ENCODE results near the gene ZNF560. TPM values are rescaled to one million over a fixed set of nuclear protein-coding genes. Genes with fewer than 3 reads are reported as not detected.

Gene ZNF560
- total RNA-seq, 1 donor from 2014 or later, result not detected

DNA sequence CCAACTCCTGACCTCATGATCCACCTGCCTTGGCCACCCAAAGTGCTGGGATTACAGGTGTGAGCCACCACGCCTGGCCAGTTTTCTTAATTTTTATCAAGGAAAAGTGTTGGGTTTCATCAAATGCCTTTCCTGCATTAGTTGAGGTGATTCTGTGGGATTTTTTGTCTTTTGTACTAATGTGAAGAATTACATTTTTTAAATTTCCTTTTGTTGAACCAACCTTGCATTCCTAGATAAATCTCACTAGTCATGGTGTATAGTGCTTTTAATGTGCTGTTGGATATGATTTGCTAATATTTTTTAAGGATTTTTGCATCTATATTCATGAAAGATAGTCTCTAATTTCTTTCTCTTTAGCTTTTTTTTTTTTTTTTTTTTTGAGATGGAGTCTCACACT lies 2.4 kb upstream of the ZNF560 start:
- Mint-ChIP-seq H3K36me3 (ENCODE audit: unreplicated experiment) (peaks cover 2% of the 10 kb centered on the region), H3K27me3 (ENCODE audit: unreplicated experiment) (no peaks in the 10 kb centered on the region), H3K4me1 (ENCODE audit: unreplicated experiment) (no peaks in the 10 kb centered on the region), H3K27ac (ENCODE audit: unreplicated experiment) (no peak overlapping the region), H3K9me3 (ENCODE audit: unreplicated experiment) (peaks cover 32% of the 10 kb centered on the region), H3K4me3 (ENCODE audit: unreplicated experiment) (no peak overlapping the region)
- no peak for DNase-seq (ENCODE audit: extremely low spot score, unreplicated experiment)
- no peak for TF ChIP-seq CTCF (IDR thresholded peaks at IDR 0.05)

- H3K27me3 Mint-ChIP-seq (ENCODE audit: unreplicated experiment), result no peaks in the 10 kb centered on the region
- no peak for TF ChIP-seq CTCF (IDR thresholded peaks at IDR 0.05)
- no peak overlapping the region for H3K27ac Mint-ChIP-seq (ENCODE audit: unreplicated experiment)
- no peaks in the 10 kb centered on the region for H3K4me1 Mint-ChIP-seq (ENCODE audit: unreplicated experiment)
- no peak overlapping the region for H3K4me3 Mint-ChIP-seq (ENCODE audit: unreplicated experiment)
- no peaks in the 10 kb centered on the region for H3K36me3 Mint-ChIP-seq (ENCODE audit: unreplicated experiment)
- H3K9me3 Mint-ChIP-seq (ENCODE audit: unreplicated experiment), result peaks cover 19% of the 10 kb centered on the region
- no peak for DNase-seq (ENCODE audit: extremely low spot score, unreplicated experiment)
Measured at GRCh38 chr19:9494096-9494495, 4.3 kb downstream of the ZNF560 start.

DNA sequence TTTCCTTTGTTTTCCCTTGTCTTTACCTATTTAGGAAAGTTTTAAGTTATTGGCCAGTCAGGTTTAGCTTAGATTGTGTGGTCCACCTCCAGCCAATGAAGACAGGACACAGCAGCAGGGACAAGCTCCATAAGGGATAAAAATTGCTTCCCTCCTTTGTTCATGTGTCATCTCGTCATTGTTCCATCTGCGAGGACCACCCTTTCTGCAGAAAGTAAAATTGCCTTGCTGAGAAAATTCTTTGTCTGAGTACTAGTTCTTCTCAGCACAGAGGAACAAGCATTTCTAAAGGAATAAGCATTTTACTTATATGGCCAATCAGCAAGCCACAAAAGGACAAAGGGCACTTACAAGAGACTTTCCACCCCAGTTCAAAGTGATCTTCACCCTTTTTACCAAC lies 11.4 kb downstream of the ZNF560 start:
- no peak for TF ChIP-seq CTCF (IDR thresholded peaks at IDR 0.05)
- no peaks in the 10 kb centered on the region for H3K27me3 Mint-ChIP-seq (ENCODE audit: unreplicated experiment)
- H3K36me3 Mint-ChIP-seq (ENCODE audit: unreplicated experiment), result no peaks in the 10 kb centered on the region
- peaks cover 36% of the 10 kb centered on the region for H3K9me3 Mint-ChIP-seq (ENCODE audit: unreplicated experiment)
- H3K4me3 Mint-ChIP-seq (ENCODE audit: unreplicated experiment), result no peak overlapping the region
- no peak for DNase-seq (ENCODE audit: extremely low spot score, unreplicated experiment)
- no peak overlapping the region for H3K27ac Mint-ChIP-seq (ENCODE audit: unreplicated experiment)
- no peaks in the 10 kb centered on the region for H3K4me1 Mint-ChIP-seq (ENCODE audit: unreplicated experiment)

DNA sequence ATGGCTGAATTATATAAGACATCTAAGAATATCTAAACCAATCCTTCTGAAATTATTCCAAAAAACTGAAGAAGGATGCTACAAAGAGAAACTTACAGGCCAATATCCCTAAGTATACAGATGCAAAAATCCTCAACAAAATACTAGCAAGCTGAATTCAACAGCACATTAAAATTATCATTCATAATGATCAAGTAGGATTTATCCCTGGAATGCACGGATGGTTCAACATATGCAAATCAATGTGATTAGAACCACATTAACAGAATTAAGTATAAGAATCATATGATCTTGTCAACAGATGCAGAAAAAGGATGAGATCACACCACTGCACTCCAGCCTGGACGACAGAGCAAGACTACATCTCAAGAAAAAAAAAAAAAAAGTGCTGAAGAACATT lies 13.3 kb downstream of the ZNF560 start:
- Mint-ChIP-seq H3K4me1 (ENCODE audit: unreplicated experiment) (no peaks in the 10 kb centered on the region), H3K27me3 (ENCODE audit: unreplicated experiment) (no peaks in the 10 kb centered on the region), H3K9me3 (ENCODE audit: unreplicated experiment) (peaks cover 40% of the 10 kb centered on the region), H3K36me3 (ENCODE audit: unreplicated experiment) (no peaks in the 10 kb centered on the region), H3K4me3 (ENCODE audit: unreplicated experiment) (no peak overlapping the region), H3K27ac (ENCODE audit: unreplicated experiment) (no peak overlapping the region)
- no peak for TF ChIP-seq CTCF (IDR thresholded peaks at IDR 0.05)
- no peak for DNase-seq (ENCODE audit: extremely low spot score, unreplicated experiment)

GRCh38 chr19:9474975-9475374 lies 23.4 kb downstream of the ZNF560 start:
- DNase-seq (ENCODE audit: extremely low spot score, unreplicated experiment), result no peak
- TF ChIP-seq CTCF (IDR thresholded peaks at IDR 0.05), result no peak
- H3K36me3 Mint-ChIP-seq (ENCODE audit: unreplicated experiment), result no peaks in the 10 kb centered on the region
- H3K9me3 Mint-ChIP-seq (ENCODE audit: unreplicated experiment), result peaks cover 60% of the 10 kb centered on the region
- no peaks in the 10 kb centered on the region for H3K27me3 Mint-ChIP-seq (ENCODE audit: unreplicated experiment)
- no peak overlapping the region for H3K27ac Mint-ChIP-seq (ENCODE audit: unreplicated experiment)
- H3K4me1 Mint-ChIP-seq (ENCODE audit: unreplicated experiment), result no peaks in the 10 kb centered on the region
- no peak overlapping the region for H3K4me3 Mint-ChIP-seq (ENCODE audit: unreplicated experiment)
